CD4-positive, alpha-beta T cell treated with Interleukin-1 beta for 1 hour (primary cell): Measurements from ENCODE around the gene NUP93.
"Not testable (repeated sequence)": the region's sequence is repeated elsewhere in the genome, so short reads cannot be mapped to it uniquely, and the experiment has no call there.

Experiments used
- DNase-seq, 2 donors: peaks; one replicate each; pipeline ENCODE4 v3.0.0-alpha.2; 2020 to 2022

The NUP93 gene

DNA sequence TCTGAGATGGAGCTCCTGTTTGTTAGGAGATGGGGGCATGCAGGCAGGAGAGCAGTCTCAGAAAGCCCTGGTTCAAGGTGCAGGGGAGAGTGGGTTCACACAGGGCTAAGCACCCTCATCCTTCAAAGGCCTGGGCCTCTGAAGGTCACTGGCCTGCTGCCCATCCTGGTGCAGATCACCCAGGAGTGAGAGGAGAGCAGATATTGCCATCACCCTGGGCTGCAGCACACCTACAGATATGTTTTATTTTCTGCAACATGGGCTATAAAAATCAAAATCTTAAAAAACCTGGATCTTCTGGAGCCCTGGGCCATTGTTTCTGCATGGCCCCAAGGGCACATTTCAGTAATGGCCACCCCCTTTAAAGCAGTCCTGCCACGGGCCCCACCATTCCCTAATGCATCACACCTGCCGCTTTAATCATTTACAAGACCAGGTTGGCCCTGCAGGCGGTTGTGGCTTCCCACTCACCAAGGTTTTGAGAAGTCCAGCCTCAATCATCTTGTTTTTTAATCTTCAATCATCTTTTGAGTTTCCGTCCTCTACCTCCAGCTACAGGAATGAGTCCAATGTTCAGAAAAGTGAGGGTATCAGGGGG, 20.4 kb upstream of the NUP93 start:
- DNase-seq, result no peak

DNA sequence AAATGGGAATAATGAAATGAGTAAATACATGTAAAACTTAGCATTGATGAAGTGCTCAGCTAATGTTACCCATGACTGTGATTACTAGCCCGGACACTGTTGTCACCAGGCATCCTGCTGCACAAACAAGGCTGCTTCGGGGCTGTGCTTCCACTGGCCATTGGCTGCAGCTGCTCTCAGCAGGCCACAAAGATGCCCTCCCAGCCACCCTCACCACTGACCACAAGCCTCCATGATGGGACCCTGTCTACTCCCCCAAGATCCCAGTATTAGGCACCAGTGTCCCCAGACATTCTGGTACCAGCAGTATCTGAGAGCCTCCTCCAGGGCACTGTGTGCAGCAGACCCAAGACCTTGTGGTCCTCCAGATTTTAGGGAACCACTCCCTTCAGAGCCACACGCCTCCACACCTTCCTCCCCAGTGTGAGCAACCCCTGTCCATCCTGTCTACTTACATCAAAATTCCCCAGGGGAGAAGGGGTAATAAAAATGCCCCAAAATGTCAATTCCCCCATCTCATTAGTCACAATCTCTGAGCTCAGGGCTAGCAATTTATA, 19.7 kb upstream of the NUP93 start:
- DNase-seq, result no peak

DNA sequence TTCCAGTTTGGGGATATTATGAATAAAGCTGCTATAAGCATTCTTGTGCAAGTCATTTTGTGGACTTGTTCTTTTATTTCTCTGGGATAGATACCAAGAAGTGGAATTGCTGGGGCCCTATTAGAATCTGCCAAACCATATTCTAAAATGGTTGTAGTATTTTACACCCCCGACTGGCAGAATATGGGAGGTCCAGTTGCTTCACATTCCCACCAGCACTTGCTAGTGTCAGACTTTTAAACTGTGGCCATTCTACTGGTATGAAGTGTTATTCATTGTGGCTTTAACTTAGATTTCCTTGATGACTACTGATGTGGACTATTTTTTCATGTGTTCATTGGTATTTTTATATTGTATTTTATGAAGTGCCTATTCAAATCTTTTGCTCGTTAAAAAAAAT, 18.1 kb upstream of the NUP93 start:
- no peak for DNase-seq

DNA sequence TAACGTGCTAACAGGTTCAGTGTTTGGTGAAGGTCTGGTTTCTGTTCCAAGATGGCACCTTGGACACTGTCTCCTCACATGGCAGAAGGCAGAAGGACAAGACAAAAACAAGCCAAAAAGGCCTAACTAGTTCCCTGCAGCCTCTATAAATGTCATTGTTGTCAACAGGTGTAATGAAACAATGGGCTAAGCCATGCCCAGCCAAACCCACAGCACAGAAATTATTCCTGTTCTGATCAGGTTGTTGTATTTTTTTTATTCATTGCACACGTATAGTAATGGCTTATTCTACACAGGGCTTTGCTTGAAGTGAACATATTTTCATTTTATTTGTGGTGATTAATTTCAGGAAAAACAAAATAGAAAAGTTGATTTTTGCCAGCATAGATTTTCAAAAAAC, 16.1 kb upstream of the NUP93 start:
- DNase-seq, result no peak

DNA sequence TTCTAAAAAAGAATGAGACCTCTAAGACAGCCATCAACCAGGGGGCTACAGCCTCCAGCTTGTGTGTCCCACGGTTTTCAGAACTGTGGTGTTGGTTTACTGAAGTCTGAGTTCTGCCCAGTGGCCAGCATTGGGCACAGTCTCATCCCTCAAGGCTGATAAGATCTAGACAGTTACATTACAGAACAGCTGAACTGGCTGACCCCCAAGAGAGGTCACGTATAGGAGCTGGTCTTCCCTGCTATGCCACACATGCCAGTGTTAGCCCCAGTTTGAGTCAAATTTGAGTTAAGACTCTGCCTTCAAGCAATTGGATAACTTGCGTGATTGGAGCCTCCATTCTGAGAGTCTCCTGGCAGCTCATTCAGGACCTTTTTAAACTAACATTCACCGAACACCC, 14.8 kb upstream of the NUP93 start:
- DNase-seq, result no peak

DNA sequence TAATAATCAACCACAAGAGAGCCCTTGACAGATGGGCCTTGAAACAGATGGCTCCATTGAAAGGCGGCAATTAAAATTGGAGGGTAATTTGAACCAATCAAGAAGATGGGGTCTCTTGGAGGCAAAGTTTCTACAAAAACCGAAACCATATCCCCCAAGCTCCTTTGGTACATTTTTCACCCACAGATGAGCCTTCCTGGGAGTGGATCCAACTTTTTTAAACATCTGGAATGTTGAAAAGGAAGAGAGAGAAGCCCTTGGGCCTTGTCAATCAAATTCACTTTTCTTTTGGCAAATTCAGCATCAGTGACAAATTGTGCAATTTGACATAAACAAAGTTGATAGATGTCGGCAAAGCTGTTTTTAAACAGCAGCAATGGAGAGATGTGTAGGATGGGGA, 13.2 kb upstream of the NUP93 start:
- no peak for DNase-seq

DNA sequence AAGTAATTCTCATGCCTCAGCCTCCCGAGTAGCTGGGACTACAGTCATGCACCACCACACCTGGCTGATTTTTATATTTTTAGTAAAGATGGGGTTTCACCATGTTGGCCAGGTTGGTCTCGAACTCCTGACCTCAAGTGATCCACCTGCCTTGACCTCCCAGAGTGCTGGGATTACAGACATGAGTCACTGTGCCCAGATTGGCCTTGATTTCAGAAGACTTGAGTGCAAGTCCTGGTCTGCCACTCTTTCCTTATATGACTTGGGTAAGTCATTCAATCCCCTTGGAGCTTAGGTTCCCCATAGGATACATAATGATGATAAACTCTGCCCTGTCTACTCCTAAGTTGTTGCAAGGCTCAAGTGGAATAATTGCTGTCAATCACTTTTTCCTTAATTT, 12.4 kb upstream of the NUP93 start:
- not testable (repeated sequence) for DNase-seq

DNA sequence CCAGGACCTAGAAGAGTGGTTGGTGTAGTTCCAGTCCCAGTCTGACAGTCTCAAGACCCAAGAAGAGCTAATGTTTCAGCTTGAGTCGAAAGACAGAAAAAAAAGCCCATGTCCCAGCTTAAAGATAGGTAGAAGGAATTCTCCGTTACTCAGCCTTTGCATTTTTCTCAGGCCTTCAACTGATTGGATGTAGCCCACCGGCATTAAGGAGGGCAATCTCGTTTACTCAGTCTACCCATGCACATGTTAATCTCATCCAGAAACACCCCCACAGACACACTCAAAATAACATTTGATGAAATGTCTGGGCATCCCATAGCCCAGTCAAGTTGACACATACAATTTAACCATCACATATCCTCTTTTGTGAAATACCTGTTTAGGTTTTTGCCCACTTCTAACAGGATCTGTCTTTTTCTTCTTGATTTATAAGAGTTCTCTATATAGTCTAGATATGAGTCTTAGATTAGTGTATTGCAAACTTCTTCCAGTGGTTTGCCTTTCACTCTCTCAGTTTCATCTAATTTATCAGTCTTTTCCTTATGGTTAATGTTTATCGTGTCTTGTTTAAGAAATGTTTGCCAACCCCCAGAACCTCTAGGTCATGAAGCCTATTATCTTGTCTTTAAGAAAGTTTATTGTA, 7.6 kb upstream of the NUP93 start:
- DNase-seq, result no peak

DNA sequence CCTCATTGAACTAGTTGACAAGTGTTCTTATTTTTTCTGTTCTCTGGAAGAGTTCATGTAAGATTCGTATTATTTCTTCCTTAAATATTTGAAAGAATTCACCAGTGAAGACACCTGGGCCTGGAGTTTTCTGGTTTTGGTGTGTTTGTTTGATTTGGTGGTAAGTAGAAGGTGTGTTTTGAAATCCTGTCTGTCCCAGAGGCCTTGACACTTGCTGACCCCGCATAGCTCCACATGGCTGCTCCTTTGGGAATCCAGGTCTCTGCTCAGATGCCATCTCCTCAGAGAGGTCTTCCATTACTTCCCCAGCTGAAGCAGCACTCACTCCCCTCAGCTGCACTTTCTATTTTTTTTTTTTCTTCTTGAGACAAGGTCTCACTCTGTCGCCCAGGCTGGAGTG, 5.7 kb upstream of the NUP93 start:
- no peak for DNase-seq

DNA sequence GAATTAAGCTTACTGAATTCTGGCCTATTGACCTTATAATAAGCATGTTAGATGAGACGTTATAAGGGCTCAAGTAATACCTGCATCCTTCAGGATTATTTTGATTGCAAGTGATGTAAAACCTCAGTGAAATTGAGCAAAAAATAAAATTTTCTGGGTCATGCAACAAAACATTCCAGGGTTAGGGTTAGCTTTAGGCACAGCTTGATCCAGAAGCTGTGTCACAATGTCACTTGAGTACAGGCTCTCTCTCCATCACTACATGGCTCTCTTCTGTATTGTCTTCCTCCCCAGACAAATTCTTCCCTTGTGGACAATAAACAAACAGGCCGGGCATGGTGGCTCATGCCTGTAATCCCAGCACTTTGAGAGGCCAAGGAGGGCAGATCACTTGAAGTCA, 3.6 kb upstream of the NUP93 start:
- no peak for DNase-seq

DNA sequence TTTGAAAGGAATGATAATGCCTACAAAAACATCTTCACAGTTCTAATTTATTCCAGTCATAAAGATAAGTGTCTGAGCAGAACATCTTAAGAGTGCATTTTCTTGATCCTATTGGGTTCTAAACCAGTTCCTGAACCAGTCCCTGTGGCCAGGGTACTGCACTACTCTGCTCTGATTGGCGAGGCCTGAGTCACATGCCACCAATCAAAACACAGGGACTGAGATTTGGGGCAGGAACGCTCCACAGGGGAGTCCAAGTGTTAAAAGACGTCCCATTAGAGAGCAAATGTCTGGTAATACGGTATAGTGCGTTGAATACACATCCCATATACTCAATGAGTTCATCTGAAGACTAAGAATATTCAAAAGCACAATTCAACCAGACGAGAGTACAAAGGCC, 3.0 kb upstream of the NUP93 start:
- no peak for DNase-seq

DNA sequence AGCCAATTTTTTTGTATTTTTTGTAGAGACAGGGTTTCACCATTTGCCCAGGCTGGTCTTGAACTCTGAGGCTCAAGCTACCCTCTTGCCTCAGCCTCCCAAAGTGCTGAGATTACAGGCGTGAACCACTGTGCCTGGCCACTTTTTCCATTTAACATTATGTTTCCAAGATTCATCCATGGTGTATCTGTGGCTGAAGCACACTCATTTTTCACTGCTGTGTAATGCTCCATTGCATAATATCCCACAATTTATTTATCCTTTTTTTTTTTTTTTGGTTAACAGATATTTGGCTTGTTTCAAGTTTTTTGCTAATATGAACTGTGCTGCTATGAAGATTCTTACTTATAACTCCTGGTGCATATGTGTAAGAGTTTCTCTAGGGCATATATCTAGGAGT, 1.9 kb upstream of the NUP93 start:
- no peak for DNase-seq

DNA sequence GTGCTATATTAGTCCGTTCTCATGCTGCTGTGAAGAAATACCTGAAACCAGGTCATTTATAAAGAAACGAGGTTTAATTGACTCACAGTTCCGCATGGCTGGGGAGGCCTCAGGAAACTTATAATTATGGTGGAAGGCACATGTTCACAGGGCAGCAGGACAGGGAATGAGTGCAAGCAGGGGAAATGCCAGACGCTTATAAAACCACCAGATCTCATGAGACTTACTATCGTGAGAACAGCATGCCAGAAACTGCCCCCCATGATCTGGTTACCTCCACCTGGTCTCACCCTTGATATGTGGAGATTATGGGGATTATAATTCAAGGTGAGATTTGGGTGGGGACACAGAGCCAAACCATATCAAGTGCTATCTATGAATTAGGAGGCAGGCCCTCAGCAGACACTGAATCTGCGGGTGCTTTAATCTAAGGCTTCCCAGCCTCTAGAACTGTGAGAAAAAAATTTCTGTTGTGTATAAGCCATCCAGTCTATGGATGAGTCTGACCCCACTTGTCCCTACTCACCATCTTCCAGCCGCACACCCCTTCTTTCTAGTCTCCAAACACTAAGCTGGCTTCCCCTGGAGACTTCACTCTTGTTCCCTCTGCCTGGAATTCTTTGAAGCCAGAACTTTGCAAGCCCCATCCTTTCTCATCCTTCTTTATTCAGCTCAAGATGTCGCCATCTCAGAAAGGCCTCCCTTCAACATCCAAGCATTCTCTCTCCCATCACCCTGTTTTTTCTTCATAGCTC, 772 bp upstream of the NUP93 start:
- DNase-seq, result peak in 1 of 2 donors; percentile 3

DNA sequence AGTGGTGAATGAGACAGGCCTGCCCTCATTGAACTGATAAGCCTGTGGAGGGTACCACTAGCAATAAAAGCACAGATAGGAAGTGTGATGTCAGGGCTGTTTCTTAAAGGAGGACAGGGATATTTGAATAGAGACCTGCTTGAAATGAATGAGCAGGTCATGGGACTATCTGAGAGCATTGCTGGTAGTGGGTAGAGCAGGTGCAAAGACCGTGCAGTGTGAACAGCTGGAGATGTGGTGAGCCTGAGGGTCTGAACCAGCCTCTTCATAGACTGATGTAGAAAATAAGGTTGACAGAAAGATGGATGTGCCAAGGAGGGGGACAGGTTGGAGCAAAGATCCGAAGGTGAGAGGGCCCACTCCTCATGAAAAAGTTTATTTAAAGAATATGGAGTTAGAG, 2.4 kb downstream of the NUP93 start:
- DNase-seq, result no peak

DNA sequence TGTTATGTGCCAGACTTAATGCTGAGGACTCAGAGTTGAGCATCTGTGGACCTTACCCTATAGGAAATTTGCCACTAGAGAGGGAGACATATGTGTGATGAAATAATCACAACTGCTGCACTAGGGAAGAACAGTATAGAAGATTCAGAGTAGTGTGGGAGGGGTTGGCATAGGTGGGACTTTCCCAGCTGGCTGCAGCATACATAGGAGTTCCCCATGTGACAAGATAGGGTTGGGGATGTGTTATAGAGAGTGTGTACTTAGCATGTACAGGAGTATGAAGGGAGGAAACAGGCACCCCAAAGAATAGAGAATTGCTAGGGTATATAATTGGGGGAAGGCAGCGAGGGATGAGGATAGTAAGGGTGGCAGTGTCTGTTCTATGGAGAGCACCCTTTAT, 2.9 kb downstream of the NUP93 start:
- DNase-seq, result no peak

DNA sequence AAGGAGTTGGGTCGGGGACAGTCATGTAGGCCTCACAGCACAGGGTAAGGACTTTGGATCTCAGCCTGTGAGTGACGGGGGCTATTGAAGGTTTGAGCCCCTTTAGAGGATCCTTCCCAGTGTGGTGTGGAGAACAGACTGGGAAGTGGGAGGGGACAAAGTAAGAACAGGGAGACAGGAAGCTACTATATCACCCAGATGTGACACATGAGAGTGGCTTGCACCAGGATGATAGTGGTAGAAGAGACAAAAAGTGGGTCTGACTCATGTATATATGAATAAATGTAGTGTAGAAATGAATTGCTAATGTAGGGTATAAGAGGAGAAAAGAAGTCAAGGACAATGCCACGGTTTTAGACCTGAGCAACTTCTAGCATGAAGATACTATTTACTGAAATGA, 4.5 kb downstream of the NUP93 start:
- no peak for DNase-seq

DNA sequence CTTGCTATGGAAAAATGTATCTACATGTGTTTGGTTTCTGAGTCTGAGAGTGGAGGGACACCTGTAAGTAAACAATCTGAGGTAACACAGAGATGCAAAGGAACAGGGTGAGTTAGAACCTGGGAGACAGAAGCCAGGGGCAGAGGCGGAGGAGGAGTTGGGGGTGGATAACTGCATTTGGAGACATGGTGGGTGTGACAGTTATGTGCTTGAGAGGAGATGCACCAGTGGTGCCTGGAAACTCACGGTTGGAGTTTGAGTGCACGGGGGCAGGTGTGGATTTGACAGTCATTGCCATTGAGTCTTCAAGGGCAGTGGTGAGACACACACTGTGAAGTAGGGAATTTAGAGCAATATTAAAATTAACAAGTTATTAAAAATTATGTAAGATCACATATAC, 6.5 kb downstream of the NUP93 start:
- DNase-seq, result no peak

DNA sequence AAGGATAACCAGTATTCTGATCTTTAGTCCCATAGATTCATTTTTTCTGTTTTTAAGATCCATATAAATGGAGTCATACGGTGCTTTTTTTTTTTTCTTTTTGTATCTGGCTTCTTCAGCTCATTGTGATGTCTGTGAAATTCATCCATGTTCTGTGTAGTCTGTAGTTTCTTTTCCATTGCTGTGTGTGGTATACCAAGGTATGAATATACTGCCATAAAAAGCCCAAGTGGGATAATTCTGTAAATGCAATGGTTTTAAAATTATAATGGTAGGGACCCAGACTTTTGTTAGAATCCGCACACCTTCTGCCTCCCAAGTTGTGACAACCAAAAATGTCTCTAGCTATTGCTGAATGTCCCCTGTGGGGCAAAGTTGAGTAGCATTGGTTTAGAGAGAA, 7.6 kb downstream of the NUP93 start:
- DNase-seq, result no peak

DNA sequence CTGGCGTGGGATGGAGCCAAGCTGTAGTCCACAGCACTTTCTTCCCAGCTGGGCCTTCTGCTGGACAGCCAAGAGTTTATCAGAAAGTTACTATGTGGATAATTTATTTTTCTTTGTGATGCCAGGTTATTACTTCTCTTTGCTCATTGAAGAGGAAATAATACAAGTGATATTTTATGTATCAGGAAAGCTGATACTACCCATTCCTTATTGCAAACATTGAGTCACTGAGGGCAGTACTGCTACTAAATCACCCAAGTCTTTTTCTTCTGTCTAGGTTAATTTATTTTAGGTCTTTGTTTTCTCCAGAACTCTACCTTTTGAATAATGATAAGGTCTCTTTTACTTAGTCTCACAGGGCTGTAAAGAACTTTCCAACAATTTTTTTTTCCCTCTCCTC, 8.3 kb downstream of the NUP93 start:
- no peak for DNase-seq

DNA sequence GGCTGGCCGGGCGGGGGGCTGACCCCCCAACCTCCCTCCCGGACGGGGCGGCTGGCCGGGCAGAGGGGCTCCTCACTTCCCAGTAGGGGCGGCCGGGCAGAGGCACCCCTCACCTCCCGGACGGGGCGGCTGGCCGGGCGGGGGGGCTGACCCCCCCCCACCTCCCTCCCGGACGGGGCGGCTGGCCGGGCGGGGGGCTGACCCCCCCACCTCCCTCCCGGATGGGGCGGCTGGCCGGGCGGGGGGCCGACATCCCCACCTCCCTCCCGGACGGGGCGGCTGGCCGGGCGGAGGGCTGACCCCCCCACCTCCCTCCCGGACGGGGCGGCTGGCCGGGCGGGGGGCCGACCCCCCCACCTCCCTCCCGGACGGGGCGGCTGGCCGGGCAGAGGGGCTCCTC, 9.4 kb downstream of the NUP93 start:
- DNase-seq, result not testable (repeated sequence)

DNA sequence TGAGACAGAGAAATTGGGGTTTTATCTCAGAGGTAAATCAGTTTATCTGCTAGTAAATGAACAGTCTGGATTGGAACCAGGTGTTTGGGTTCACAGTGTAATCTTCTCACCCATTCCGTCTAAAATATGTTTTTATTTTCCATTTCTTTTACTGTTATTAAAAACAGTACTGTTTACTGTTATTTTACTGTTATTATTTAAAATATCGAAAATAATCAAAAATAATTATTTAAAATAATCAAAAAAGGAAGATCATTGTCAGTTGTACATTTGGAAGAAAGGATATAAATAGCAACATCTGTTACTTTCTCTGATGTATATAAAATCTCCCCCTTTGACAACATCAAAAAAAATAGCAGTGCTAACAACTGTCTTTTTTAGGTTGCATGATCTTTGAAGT, 11.5 kb downstream of the NUP93 start:
- DNase-seq, result no peak

DNA sequence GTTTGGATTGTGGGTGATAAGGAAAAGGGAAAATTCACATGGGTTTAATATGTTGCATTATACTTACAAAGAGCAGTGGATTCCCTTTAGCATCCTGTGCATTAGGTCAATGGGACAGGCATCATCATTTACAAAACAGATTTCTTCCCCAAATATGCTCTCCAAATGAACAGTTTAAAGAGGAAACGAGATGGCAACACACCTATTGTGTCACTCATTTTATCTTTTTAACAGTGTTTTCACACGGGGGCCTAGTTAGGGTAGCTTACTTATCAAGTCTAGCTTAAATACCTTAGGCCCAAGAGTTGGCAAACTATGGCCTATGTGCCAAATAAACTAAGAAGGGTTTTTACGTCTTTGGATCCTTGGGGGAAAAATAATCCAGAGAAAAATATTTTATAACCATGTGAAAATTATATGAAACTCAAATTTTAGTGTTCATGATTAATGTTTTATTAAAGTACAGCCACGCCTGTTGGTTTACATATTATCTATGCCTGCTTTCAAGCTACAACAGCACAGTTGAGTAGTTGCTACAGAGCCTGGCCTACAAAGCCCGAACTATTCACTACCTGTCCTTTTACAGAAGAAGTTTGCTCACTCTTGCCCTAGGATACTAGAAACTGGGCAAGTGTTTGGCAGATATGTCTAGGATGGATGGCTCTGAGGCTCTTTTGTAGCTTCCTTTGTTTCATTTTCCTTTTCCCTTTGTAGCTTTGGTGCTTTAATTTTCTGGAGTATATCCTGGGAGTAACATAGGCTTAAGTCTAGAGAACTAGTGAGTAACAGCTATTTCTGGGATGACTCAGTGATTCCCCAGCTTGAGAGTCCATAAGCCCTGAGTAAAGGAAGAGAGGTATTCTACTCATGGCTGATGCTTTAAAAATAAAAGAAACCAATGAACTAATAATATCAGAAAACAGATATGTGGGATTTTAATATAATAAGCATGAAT, 12.4 kb downstream of the NUP93 start:
- no peak for DNase-seq

DNA sequence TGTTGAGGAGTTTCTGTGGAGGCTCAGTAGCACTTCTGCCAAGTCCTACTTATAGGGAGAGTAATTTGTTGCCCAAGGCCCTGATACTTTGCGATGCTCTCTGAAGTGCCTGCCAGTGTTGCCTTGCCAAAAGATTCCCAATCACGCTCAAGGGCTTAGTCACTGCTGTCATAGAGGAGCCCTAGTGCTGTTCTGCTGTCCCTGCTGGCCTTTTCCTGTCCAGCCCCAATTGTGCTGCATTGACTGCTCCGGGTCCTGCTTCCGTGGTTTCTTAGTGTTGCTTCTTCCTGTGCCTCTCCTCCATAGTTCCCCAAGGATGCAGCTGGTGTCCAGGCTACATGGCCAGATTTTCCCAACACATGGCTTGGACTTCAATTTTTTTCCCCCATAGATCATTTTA, 13.9 kb downstream of the NUP93 start:
- no peak for DNase-seq
